Middle frontal gyrus (tissue), 1 donor: ENCODE measurements around the gene AFMID.
A peak's percentile ranks its signal among the peaks of the same experiment; 100 is the strongest.
"Not testable (repeated sequence)": the region's sequence is repeated elsewhere in the genome, so short reads cannot be mapped to it uniquely, and the experiment has no call there.

Experiments
- DNase-seq: peaks from one replicate; pipeline ENCODE4 v3.0.0-alpha.2; 2015; ENCODE audit warnings: low spot score; ENCODE audit errors: extremely low spot score

Gene AFMID

DNA sequence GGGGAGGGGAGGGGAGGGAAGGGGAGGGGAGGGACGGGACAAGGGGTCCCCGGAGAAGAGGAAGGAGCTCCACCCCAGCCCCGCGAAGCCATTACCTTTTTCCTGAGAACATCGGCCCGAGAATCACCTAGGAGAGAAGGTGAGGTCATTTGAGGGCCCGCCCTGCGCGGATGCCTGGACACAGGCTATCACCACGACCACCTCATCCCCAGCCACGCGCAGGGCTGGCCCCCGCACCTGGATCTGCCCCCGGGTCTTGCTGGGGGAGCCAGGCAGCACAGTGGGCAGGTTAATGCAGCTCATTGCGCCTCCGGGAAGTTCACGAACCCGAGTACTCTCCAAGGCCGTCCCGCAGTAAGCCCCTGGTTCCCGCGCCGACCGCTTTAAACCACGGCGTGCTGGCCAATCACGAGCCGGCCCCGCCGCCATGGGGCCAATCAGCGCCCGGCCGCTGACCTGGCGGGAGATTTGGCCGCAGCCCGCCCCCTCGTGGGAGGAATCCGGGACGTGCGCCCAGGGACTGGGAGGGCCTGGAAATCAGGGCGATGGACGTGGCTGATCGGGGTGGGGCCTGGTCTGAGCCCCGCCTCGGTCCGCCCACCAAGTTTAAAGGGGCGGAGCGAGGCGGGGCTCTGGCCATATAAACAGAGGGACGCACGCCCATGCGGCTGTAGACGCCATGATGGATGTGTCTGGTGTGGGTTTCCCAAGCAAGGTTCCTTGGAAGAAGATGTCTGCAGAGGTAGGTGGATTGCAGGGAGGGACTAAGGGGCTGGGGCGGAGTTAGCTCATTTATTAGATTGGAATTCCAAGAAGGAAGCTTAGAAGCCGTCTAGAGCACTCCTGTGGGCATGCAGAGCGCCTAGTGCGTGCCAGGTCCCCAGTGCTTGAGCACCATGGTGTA is at the start of gene AFMID, which contains the start of gene TK1:
Gene AFMID (plus strand): TSS at position 671 of the 904 bp plus-strand sequence. CDS start 9 bp downstream, at position 680.
Gene TK1 (minus strand): TSS at position 361 of the 904 bp plus-strand sequence. CDS start 58 bp downstream, at position 303.
- DNase-seq = peak; percentile 93

GRCh38 chr17:78137392-78138203 is 49.6 kb upstream of the AFMID start:
- DNase-seq = no peak

DNA sequence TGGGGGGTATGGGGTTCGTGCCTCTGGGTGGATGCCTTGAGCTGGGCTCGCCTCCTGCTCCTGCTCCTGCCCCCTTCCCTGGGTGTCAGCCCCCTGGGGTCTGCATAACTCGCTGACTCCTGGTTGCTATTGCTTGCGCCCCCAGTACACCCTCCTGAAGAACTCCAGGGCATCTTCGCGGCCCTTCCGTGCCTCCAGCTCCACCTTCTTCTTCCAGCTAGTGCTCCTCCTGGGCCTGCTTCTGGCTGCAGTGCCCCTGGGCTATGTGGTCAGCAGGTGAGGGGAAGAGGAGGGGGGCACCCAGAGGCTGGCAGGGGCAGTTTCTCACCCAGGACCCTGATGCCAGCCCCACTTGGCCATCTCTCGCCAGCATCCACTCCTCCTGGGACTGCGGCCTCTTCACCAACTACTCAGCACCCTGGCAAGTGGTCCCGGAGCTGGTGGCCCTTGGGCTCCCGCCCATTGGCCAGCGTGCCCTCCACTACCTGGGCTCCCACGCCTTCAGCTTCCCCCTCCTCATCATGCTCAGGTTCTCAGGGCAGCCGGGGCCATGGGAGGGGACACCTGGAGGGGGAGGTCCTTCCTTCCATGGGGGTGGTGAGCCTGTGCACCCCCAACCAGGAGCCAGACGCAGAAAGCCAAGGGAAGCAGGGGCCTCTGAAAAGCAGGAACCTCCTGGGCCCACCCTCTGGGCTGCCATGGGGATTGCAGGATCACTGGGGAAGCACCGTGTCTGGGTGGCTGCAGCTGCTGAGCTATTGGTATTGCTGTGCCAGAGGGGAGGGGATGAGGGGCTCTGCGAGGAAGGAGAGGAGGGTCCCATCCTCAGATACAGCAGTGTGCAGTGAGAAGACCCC is 48.7 kb upstream of the AFMID start:
- no peak for DNase-seq

DNA sequence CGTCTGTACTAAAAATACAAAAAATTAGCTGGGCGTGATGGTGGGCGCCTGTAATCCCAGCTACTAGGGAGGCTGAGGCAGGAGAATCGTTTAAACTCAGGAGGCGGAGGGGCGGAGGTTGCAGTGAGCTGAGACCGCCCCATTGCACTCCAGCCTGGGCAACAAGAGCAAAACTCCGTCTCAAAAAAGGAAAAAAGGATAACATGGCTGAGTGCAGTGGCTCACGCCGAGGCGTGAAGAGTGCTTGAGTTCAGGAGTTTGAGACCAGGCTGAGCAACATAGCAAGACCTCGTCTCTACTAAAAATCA is 47.3 kb upstream of the AFMID start:
- not testable (repeated sequence) for DNase-seq

GRCh38 chr17:78140169-78141051 is 46.8 kb upstream of the AFMID start:
- DNase-seq = no peak

DNA sequence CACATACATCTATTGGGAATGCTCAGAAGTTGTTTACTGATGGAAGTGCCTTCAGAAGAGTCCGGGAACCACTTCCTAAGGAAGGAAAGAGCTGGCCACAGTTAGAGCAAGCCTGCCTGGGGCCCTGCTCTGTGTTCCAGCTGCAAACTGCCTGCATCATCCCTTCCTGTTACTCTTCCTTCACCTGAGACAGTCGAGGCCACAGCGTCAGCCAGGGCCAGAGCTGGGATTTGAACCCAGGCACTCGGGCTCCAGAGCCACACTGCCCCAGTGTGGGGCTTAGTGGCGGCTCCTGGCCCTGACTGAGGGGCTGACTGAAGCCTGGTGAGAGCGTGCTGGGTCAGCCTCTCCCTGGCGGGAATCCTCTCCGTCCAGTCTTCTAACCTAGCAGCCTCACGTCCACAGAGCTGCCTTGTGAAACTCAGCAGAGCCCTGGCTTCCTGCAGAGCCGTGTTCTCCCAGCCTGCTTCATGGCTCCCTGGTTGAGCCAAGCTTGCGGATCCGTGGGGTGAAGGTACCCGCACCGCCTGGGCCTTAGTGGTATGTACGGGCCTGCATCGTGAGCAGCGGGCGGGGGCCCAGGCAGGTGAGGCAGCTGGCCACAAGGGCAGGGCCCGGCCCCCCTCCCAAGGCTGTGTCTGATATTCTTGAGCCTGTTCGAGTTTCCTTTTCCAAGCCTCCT is 45.6 kb upstream of the AFMID start:
- no peak for DNase-seq

GRCh38 chr17:78142119-78142861 is 44.9 kb upstream of the AFMID start:
- no peak for DNase-seq

DNA sequence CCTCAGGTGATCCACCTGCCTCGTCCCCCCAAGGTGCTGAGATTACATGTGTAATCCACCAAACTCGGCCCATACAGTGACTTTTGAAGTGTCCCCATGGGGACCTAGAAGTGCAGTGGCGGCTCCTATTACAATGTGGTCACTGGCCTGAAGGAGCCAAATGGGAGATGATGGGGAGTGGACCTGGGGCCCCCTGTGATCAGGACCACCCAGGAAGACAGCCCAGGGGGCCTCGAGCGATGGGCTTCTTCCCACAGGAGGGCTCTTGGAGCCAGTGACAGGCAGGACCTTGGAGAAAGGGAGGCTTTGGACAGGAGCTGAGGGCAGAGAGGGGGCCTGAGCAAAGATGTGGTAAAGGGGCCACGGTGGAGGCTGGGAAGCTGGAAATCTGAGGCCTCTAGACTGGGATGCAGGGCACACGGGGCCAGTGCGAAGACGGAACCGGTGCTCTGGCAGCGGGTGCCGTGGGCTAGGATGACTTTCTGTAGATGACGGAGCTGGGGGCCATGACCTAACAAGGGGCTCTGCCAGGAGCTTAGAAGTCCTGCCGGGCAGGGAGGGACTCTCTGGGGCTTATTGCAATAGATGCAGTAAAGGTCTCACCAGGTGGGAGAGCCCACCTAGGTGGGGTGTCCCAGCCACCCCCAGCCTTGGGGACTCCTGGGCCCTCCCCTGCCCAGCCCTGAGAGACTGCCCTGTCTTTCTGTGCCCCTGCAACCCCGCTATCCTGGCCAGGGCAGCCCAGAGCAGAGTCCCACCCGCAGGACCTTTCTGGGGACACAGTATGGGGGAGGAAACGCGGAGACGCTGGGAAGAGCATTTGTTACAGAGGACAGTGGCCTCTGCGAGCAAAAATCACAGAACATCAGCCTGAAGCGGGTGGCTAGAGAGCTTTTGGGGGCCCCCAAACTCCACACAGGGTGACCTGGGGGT is 43.7 kb upstream of the AFMID start:
- DNase-seq = no peak

DNA sequence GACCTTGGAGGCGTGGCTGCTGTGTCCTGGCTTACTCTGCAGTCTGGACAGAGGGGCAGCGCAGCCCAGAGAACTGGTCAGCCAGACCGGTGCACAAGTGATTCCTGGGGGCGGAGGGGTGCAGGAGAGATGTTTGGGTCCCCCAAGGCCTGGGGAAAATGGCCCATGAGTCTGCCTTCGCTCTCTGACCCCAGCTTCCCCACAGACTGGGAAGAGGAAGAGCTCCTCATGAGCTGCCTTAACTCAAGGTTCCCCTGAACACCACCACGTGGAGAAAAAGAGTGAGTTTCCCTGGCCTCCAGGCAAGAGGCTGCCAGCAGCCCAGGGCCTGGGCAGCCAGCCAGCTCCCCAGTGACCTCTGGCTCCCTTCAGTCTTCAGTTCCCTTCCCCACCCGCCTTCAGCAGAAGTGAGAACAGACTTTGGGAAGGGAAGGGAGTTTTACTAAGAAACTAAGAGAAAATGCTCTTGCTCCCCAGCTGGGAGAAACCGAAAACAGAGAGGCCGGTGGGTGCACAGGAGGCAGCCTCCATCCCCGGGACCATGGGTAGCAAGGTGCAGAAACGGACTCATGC is 42.9 kb upstream of the AFMID start:
- peak; percentile 51 for DNase-seq

GRCh38 chr17:78144736-78145641 is 42.2 kb upstream of the AFMID start:
- DNase-seq = no peak

DNA sequence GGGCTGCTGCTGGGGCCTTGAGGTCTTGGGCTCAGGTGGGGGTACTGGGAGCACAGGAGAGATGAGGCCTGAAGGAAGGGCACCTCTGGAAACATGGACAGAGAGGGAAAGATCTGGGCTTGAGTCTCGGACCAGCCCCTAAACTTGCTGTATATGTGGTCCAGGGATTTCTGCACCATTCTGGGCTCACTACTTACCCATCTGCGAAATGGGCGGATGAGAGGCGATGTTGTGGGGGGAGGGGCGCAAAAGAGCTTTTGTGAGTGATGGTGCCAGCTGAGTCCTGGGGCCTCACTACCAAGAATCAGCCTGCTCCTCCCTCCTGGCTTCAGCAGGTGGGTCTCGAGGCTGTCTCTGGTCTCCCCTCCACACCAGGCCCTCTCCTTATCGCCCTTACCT is 40.7 kb upstream of the AFMID start:
- no peak for DNase-seq

- DNase-seq = no peak
Measured at GRCh38 chr17:78146881-78147280, 40.3 kb upstream of the AFMID start.

DNA sequence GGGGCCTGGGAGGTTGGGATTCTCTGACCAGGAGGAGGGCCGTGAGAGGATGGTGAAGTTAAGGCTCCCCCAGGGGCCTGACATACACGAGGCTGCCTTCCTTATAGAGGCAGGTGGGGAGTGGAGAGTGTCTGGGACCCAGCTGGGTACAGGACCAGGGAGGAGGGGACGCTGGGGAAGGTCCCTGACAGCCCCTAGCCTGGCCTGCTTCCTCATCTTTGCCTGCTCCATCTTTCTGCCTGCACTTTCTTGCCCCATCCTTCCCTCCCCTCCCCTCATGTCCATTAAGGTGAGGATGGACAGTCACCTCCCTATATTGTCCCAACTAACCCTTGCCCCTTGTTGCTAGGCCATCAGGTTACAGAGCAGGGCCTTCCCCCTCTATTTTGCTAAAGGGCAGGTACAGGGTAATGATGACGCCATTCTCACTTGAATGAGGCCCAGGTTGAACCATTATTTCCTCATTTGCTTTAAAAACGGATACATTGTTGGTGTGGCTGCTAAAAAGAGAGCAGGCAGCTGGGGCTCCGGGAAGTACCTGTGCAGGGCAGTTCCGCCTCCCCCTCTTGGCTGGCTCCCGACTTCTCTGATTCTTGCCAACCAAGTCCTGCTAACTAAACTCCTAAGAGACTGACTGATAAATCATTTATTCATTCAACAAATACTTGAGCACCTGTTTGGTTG is 39.7 kb upstream of the AFMID start:
- DNase-seq = no peak

GRCh38 chr17:78148286-78149016 is 38.7 kb upstream of the AFMID start:
- no peak for DNase-seq

- no peak for DNase-seq
Measured at GRCh38 chr17:78151514-78152008, 35.6 kb upstream of the AFMID start.
